ENCODE results near the gene NMD3.

The NMD3 gene

GRCh38 chr3:161187046-161187445 lies 34.1 kb upstream of the NMD3 start:
- no peaks in the 10 kb centered on the region for H3K79me2 ChIP-seq (ENCODE audit: low read length)
- H3K9ac ChIP-seq (ENCODE audit: low read length): no peak overlapping the region
- H3K4me2 ChIP-seq (ENCODE audit: low read length): no peak overlapping the region
- no peaks in the 10 kb centered on the region for H3K9me3 ChIP-seq (ENCODE audit: insufficient read depth, low read length)
- no peak for TF ChIP-seq EZH2phosphoT487 (IDR thresholded peaks at IDR 0.05; ENCODE audit: low read depth)
- TF ChIP-seq, protein P1, sequence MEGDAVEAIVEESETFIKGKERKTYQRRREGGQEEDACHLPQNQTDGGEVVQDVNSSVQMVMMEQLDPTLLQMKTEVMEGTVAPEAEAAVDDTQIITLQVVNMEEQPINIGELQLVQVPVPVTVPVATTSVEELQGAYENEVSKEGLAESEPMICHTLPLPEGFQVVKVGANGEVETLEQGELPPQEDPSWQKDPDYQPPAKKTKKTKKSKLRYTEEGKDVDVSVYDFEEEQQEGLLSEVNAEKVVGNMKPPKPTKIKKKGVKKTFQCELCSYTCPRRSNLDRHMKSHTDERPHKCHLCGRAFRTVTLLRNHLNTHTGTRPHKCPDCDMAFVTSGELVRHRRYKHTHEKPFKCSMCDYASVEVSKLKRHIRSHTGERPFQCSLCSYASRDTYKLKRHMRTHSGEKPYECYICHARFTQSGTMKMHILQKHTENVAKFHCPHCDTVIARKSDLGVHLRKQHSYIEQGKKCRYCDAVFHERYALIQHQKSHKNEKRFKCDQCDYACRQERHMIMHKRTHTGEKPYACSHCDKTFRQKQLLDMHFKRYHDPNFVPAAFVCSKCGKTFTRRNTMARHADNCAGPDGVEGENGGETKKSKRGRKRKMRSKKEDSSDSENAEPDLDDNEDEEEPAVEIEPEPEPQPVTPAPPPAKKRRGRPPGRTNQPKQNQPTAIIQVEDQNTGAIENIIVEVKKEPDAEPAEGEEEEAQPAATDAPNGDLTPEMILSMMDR (IDR thresholded peaks at IDR 0.05; ENCODE audit: low read depth, low read length): no peak
- H2AFZ ChIP-seq (ENCODE audit: low read depth, low read length): no peak overlapping the region
- H3K36me3 ChIP-seq (replicated peaks; ENCODE audit: low read depth, low read length): no peaks in the 10 kb centered on the region
- no peaks in the 10 kb centered on the region for H4K20me1 ChIP-seq (ENCODE audit: insufficient read depth, low read length)
- no peak overlapping the region for H3K4me3 ChIP-seq (ENCODE audit: low read length)
- H3K4me1 ChIP-seq (ENCODE audit: low read length): no peaks in the 10 kb centered on the region
- no peak overlapping the region for H3K27ac ChIP-seq (ENCODE audit: low read length)
- no peaks in the 10 kb centered on the region for H3K27me3 ChIP-seq (ENCODE audit: low read depth, low read length)

DNA sequence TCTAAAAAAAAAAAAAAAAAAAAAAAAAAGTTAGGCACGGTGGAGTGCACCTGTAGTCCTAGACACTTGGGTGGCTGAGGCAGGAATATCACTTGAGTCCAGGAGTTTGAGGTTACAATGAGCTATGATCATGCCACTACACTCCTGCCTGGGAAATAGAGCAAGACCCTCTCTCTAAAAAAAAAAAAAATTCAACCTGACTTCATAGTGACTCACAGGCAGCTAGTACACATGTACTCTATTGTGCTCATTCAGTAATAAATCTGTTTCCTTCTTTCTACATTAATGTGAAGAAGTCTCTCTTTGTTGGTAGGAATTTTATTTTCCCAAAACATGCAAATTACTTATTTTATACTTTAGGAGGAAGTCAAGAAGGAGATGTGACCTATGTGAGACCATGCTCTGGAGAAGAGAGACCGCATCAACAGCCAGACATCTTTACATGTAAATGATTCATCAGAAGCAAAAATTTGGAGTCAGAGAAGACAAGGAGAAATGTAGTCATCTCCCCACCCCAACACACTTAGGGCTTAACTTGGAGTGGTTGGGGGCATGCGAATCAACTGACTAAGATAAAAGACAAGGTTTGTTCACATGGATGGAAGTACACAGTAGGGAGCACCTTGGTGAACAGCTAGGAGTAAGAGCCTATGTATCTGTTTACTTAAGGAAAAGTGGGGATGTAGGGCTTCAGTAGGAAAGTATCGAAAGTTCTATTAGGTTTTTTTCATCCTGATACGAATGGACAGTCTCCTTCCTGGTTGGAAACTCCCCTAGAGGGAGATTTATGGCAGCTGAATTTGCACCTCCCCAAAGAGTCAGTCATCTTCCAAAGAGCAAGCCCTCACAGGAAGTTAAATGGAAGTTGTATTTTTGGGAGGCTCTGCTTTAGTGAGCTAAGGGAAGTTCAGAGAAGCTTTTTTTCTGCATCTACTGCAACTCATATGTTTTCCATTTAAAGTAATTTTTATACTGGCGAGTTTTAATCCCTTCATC lies 23.0 kb upstream of the NMD3 start:
- Histone ChIP-seq H3K9me3 (ENCODE audit: insufficient read depth, low read length) (no peaks in the 10 kb centered on the region), H3K36me3 (replicated peaks; ENCODE audit: low read depth, low read length) (no peaks in the 10 kb centered on the region), H3K27me3 (ENCODE audit: low read depth, low read length) (no peaks in the 10 kb centered on the region), H3K79me2 (ENCODE audit: low read length) (no peaks in the 10 kb centered on the region), H3K9ac (ENCODE audit: low read length) (no peak overlapping the region), H3K4me1 (ENCODE audit: low read length) (peaks cover 2% of the 10 kb centered on the region), H3K4me3 (ENCODE audit: low read length) (no peak overlapping the region), H4K20me1 (ENCODE audit: insufficient read depth, low read length) (no peaks in the 10 kb centered on the region), H3K27ac (ENCODE audit: low read length) (no peak overlapping the region), H3K4me2 (ENCODE audit: low read length) (no peak overlapping the region), H2AFZ (ENCODE audit: low read depth, low read length) (no peak overlapping the region)
- TF ChIP-seq EZH2phosphoT487 (IDR thresholded peaks at IDR 0.05; ENCODE audit: low read depth): no peak
- TF ChIP-seq, protein P1 (IDR thresholded peaks at IDR 0.05; ENCODE audit: low read depth, low read length): no peak

DNA sequence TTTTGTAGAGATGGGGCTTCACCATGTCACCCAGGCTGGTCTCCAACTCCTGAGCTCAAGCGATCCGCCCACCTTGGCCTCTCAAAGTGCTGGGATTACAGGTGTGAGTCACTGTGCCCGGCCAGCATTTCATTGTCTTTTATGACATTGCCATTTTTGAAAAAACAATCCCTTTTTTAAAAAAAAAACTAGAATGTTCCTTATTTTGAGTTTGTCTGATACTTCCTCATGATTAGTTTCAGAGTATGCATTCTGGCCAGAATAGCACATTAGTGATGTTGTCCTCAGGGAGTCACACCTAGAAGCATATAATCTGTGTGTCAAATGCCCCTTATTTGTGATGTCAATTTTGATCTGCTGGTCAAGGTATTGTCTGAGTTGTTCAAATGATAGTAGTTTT lies 21.2 kb upstream of the NMD3 start:
- Histone ChIP-seq H4K20me1 (ENCODE audit: insufficient read depth, low read length) (no peaks in the 10 kb centered on the region), H3K9me3 (ENCODE audit: insufficient read depth, low read length) (no peaks in the 10 kb centered on the region), H3K4me2 (ENCODE audit: low read length) (no peak overlapping the region), H3K27me3 (ENCODE audit: low read depth, low read length) (no peaks in the 10 kb centered on the region), H3K4me1 (ENCODE audit: low read length) (peaks cover 8% of the 10 kb centered on the region), H2AFZ (ENCODE audit: low read depth, low read length) (no peak overlapping the region), H3K36me3 (replicated peaks; ENCODE audit: low read depth, low read length) (no peaks in the 10 kb centered on the region), H3K79me2 (ENCODE audit: low read length) (no peaks in the 10 kb centered on the region), H3K4me3 (ENCODE audit: low read length) (no peak overlapping the region), H3K27ac (ENCODE audit: low read length) (no peak overlapping the region), H3K9ac (ENCODE audit: low read length) (no peak overlapping the region)
- TF ChIP-seq, protein P1 (IDR thresholded peaks at IDR 0.05; ENCODE audit: low read depth, low read length): no peak
- no peak for TF ChIP-seq EZH2phosphoT487 (IDR thresholded peaks at IDR 0.05; ENCODE audit: low read depth)

DNA sequence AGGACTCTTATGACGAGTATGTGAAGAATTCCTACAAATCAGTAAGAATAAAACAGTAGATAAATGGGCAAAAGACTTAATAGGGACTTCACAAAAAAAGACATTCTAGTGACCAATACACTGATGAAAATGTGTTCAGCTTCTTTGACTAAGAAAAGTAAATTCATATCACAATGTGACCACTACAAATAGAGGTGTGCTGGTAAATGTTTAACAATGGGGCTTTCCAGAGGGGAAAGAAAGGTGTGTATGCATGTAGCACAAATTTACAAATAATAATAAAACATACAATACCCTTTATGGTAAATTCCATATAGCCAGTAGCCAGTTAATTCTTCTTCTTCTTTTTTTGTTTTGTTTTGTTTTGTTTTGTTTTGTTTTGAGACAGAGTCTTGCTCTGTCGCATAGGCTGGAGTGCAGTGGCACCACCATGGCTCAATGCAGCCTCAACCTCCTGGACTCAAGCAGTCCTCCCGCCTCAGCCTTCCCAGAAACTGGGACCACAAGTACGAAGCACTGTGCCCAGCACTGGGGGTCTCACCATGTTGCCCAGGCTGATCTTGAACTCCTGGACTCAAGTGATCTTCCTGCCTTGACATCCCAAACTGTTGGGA lies 17.5 kb upstream of the NMD3 start:
- Histone ChIP-seq H3K4me1 (ENCODE audit: low read length) (peaks cover 8% of the 10 kb centered on the region), H3K36me3 (replicated peaks; ENCODE audit: low read depth, low read length) (no peaks in the 10 kb centered on the region), H3K27me3 (ENCODE audit: low read depth, low read length) (no peaks in the 10 kb centered on the region), H2AFZ (ENCODE audit: low read depth, low read length) (no peak overlapping the region), H3K4me2 (ENCODE audit: low read length) (peak overlapping the region; percentile 22), H3K79me2 (ENCODE audit: low read length) (no peaks in the 10 kb centered on the region), H3K4me3 (ENCODE audit: low read length) (no peak overlapping the region), H4K20me1 (ENCODE audit: insufficient read depth, low read length) (no peaks in the 10 kb centered on the region), H3K9me3 (ENCODE audit: insufficient read depth, low read length) (no peaks in the 10 kb centered on the region), H3K9ac (ENCODE audit: low read length) (no peak overlapping the region), H3K27ac (ENCODE audit: low read length) (no peak overlapping the region)
- no peak for TF ChIP-seq EZH2phosphoT487 (IDR thresholded peaks at IDR 0.05; ENCODE audit: low read depth)
- TF ChIP-seq, protein P1 (IDR thresholded peaks at IDR 0.05; ENCODE audit: low read depth, low read length): no peak

Data from OCI-LY3 (cell line).